CD4-positive, alpha-beta T cell treated with Interleukin-4 for 4 hours (primary cell): ENCODE data around the gene MPC2.
"Not testable (repeated sequence)": the region's sequence is repeated elsewhere in the genome, so short reads cannot be mapped to it uniquely, and the experiment has no call there.

Source experiments
- DNase-seq: peaks from one replicate; pipeline ENCODE4 v3.0.0-alpha.2; 2020

The MPC2 gene

DNA sequence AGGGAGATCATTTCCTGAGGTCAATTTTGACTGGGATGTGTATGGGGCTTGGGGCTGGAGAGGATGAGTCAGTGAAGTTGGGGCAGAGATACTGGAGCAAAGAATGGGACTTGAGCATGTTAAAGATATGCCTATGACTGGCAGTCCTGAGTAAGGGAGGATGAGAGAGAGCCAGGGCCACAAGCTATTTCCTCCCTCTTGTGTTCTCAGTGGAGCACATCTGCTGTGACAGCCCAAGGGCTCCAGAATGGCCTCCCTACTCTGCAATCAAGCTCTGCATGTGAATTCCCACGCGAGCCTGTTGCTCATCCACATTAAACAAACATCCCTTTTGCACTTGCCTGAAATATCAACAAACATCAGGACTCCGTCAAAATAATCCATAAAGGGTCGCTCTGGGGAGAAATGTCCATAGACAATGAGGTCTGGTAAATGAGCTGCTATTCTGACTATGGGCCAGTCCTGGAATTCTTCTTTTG, 32.2 kb downstream of the MPC2 start:
- DNase-seq: no peak

DNA sequence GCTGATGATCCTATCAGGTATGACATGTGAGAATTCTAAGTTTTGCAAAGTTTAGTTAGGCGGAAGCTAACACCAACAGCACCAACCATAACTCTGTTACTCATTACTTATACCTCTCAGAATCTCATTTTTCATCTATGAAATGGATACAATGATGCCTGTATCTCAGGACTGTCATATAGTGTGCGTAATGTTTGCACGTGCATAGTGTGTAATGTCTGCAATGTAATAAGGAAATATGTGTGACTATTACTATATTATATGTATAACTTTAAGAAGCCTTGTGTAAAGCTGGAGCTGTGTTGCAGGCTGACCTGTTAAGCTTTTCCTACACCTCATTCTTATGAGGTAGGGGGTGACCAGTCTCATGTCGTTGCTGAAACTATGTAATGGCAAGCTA, 36.0 kb downstream of the MPC2 start:
- DNase-seq: no peak

DNA sequence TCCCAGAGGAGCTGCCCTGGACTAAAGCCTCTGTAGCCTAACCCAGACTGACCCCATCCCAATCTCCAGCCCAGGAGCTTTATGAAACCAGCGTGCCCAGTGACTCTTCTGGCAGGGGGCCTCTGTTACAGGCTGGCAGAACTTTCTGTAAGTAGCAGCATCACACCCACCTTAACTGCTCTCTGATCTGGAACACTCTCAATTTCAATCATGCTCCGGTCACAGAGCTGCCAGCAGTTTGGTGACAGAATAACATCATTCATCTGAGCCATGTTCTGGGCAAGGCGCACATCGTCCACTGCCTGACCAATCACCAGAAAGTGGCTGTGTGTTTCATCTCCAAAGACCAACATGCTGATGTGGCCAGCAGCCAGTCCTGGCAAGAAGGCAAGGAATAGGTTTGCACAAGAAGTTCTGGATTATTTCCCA, 37.6 kb downstream of the MPC2 start:
- DNase-seq: no peak

DNA sequence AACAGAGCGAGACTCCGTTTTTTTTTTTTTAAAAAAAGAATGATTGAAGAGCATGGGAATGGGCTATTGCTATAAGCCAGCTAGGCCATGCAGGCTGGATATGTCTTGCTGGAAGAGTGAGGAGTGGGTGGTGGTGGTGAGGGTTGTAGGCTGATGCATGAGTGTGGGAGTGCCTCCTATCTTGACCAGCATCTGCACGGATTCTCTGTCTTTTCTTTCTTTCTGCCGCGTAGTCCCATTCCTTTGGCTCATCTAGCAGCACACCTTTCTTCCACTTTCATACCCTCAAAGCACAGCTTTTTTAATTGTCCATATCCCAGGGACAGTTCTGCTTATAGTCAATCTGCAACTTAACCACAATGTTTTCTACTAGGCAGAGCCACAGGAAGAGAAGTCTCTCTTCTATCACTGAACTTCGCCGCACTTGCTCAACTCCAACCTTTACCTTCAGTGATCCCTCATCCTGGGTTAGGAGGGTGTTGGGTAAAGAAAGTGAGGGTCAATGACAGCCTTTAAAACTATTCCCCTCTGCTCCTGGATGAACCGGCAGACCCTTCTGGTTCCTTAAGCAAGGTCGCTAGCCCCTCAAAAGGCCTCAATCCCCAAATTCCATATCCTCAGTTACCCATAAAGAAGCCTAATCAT, 38.2 kb downstream of the MPC2 start:
- DNase-seq: no peak

DNA sequence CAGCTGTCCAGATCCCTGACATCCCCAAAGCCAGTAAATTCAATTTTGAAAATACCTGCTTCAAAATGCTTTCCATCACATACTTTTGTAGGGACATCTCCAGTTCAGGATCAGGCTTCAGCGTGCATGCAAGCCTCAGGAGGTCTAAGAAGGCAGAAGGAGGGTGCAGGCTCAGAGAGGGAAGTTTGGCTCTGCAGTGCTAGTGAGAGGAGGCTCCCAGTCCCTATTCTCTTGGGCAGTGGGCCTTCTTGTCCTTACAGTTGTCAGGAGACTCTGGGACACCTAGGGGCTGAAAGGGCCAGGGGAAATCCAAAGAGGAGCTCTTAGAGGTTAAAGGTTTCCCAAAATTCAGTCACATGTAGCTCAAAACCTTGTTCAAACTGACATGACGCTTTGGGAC, 43.1 kb downstream of the MPC2 start:
- DNase-seq: no peak

DNA sequence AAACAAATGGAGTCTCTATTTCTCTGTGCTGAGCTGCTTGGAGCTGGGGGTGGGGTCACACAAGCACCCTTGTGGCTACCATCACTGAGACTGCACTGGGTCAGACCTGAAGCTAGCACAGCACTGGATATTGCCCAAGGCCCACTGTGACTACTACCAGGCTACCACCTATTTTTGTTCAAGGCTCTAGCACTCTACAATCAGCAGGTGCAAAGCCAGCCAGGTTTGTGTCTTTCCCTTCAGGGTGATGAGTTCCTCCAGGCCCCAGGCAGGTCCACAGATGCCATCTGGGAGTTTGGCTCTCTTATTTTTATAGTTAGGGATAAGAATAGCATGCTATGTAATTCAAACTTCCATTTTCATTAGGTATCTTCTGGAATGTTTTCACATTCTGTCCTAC, 46.5 kb downstream of the MPC2 start:
- DNase-seq: no peak

DNA sequence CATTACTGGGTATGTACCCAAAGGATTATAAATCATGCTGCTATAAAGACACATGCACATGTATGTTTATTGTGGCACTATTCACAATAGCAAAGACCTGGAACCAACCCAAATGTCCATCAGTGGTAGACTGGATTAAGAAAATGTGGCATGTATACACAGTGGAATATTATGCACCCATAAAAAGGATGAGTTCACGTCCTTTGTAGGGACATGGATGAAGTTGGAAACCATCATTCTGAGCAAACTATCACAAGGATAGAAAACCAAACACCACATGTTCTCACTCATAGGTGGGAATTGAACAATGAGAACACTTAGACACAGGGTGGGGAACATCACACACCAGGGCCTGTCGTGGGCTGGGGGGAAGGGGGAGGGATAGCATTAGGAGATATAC, 49.7 kb downstream of the MPC2 start:
- not testable (repeated sequence) for DNase-seq

DNA sequence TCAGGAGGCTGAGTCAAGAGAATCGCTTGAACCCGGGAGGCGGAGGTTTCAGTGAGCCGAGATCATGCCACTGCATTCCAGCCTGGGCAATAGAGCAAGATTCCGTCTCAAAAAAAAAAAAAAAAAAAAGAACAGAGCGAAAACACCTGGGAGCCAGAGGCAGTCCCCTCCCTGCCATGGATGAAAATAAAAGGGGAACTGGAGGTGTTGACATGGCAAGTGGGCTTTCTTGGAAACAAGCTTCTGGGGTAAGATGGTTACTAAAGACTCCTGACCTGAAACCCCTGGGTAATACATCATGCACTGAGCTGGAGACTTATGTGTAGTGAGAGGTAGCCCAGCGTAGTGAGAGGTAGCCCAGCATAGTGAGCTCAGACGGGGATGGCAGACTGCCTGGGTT, 54.5 kb downstream of the MPC2 start:
- no peak for DNase-seq

DNA sequence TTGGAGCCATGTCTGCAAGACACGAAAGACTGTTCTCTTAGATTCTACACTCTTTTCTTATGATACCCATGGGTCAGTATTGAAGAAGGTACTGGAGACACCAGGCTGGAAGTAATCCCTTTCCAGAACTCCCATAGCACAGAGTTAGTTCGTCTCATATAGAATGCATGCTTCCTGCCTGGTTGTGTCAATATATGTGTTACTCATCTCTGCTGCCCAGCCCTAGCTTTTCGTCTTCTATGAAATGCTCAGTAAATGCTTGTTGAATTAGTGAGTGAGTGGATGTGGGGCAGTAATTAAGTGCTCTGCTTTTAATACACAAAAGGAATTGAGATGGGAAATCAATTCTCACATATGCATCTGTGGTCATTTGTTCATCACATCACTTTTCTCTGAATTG, 55.1 kb downstream of the MPC2 start:
- DNase-seq: no peak

DNA sequence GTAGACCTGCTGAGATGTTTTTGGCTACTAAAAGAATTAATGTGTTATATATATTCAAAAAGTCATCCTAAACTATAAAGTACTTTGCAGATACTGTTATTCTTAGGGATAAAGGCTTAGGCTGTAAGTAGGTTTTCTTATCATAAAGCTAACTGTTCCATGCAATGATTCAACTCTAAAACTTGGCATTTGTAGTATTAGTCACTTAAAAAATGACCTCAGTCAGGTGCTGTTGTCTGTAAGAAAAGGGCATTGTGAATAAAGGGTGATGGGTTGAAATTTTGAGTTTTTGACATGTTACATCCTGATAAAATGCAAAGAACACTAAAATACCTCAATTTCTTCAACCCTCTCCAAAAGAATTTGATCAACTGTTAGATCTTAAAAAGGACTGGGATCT, 55.8 kb downstream of the MPC2 start:
- DNase-seq: no peak

DNA sequence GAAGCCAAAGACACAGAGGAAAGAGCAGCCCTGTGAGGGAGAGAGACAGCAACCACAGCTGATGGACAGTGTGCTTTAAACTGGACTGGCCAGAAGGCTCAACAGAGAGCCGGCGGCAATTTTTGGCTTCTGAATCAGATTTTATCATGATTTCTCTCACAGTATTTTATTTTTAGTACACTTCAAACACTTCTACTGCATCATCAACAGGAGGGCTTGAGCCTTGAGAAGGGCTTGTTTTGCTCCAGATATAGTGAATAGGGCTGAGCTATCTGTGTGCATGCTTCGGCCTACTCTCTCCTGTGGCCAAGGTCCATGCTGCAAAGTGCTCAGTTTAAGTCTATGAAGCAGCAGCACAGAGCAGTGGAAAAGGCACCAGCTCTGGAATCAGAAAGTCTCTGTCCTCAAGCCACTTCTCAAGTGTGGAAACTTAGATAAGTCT, 56.3 kb downstream of the MPC2 start:
- no peak for DNase-seq

DNA sequence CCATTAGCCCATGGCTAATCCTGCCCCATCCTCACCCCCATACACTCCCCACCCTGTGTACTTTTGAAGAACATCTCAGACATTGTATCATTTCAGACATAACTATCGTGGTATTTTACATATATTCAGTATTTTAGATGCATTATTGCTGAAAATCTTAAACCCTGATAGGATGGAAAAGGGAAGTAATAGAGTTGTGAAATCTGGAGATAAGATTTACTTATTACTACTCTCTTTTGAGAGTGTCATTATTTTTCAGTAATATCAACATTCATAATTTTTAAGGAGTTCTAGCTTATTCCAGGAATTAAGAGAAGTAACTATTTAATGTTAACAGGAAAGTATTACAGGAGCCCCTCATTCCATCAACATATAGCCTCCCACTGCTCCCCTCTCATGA, 57.4 kb downstream of the MPC2 start:
- no peak for DNase-seq

DNA sequence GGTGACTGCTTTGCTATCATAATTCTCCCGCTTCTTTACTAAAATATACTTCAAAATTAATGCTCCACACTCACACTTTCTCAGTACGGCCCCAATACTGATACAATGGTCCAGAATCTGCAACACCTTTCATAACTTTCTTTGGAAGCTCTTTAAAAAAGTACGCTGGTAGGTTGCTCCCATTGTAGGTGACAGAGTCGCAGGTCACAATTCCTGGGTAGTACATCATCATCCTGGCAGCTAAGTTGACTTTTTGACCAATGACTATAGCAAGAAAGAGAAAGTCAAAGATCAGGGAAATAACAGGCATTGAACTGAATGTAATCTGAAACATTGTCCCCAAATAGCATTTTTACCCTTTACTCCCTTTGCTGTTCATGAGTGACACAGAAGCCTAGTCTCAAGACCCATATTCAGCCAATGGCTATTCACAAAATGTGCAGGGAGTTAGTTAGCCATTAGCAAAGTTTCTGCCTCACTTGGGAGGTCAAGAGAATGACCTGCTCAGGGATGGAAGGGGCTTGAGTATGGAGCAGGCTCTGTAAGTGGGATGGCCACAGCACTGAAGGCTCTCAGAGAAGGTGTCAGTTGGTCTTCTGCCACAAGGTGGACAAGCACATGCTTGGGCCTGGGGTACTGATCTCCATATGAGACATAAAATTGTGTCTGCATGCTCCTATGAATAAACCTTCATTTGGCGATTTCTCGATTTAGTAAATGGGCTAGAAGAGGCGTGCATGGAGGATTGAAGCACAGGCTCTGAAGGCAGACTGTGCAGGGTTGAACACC, 58.3 kb downstream of the MPC2 start:
- DNase-seq: no peak

DNA sequence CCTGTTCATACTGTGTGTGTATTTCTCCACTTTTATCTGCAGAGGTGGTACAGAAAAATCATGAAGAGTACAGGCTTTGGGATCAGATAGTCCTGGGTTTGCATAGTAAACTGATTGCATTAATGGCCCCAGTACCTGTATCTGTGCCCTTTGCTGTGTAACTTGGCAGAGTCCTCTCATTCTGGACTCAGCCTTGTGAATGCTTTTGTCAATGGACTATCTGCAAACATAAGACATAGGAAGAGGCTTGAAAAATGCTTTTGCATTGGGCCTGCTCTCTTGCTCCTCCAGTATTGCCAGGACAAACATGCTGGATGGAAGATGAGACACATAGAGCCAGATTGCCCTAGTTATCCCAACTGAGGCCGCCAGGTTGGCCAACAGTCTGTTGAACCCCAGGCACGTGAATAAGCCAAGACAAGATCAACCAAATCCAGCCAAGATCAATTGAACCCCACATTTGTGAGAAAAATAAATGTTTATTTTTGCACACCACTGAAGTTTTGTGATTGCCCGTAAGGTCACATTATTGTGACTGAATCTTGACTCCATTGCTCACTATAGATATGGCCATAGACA, 60.2 kb downstream of the MPC2 start:
- no peak for DNase-seq

DNA sequence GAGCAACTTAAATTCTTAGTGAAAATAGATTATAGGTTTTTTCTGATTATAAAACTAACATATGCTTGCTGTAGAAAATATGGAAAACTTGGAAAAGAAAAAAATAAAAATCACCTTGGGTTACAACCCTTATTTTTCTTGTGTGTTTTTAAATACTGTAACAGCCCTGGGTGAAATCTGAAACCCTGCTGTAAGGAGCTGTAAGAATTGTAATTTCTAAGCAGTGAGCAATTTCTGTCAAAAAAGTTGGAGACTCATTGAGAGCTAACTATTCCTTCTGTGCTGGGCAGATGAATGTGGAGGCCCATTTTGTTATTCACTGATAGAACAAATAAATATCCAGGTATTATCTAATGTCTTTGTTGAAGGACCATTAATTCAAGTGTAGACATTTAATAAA, 65.5 kb downstream of the MPC2 start:
- no peak for DNase-seq

DNA sequence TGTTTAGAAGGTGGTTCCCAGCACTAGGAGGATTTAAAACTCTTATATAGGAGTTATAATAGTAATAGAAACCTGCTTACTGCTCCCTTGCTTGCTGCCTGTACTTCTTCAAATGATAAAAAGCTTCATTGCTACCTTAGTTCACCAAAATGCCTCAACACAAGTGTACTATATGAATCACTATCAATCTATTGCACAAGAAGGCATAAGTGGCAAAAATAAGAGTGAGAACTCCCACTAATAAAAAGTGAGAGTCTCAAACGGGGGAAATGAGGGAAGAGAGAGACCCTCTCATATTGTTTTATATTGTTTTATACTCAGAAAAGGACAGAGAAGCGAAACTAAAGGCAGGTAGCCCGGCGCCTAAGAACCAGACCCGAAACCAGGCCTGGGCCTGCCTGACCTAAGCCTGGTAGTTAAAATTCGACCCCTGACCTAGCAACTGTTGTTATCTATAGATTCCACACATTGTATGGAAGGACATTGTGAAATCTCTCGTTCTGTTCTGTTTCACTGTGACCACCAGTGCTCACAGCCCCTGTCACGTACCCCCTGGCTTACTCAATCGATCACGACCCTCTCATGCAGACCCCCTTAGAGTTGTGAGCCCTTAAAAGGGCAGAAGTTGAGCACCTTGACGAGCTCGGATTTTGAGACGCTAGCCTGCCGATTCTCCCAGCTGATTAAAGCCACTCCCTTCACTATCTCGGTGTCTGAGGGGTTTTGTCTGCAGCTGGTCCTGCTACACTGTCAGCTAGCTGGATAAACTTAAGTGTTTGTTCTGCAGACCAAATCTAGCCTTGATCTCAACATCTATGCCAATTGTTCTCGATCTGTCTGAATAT, 67.5 kb downstream of the MPC2 start:
- not testable (repeated sequence) for DNase-seq

DNA sequence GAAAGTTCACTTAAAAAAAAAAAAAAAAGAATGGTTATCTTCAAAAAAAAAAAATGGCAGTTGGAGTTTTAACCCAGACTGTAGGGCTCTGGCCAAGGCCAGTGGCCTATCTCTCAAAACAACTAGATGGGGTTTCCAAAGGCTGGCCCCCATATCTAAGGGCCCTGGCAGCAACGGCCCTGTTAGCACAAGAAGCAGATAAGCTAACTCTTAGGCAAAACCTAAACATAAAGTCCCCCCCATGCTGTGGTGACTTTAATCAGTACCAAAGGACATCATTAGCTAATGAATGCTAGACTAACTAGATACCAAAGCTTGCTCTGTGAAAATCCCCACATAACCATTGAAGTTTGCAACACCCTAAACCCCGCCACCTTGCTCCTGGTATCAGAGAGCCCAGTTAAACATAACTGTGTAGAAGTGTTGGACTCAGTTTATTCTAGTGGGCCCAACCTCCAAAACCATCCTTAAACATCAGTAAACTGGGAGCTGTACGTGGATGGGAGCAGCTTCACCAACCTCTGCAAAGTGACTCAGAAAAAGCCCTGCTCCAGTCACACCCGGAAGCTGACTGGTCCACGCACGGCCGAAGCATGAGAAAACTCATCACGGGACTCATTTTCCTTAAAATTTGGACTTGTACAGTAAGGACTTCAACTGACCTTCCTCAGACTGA, 70.0 kb downstream of the MPC2 start:
- DNase-seq: not testable (repeated sequence)
